ENCODE results near the gene ZNF470. TPM values are rescaled to one million over a fixed set of nuclear protein-coding genes. Genes with fewer than 3 reads are reported as not detected.

The ZNF470 gene
- total and polyA plus RNA-seq, 2 of the 13 experiments (the other 11 are each of a cell fraction or from before 2014, with no cell fraction given): not detected

DNA sequence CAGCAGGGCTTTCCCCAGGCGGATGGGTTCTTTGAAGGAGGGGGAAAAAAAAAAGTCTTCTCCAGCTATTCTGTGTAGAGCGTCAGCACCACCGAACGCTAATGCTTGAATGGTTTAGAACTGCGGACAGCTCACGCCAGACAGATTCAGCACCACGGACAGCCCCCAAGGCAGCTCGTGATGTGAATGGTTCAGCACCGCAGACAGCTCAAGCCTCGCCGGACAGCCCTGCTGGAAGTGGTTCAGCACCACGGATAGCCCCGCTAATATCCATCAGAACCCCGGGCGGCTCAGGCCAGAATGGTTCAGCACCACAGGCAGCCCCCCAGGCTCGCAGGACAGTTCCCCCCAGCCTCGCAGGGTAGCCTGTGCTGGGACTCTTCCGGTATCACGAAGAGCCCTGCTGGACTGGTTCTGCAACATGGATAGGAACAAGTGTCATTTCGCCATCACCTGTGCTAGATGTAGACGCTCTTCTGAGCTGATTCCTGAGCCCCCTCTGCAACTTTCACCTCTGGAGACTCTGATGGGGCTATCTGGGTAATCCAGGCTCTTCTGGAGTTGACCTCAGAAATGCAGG lies 70.8 kb downstream of the ZNF470 start (continued):
- TF ChIP-seq GMEB1 (CRISPR knock-in tag; IDR thresholded peaks at IDR 0.05; ENCODE audit: borderline replicate concordance): peak; percentile 55; the same call in 1 of the 2 replicates
- TF ChIP-seq ZNF432 (CRISPR knock-in tag; IDR thresholded peaks at IDR 0.05; ENCODE audit: borderline replicate concordance): peak; percentile 97; the same call in 1 of the 2 replicates
- peak; percentile 99; the same call in 1 of the 2 replicates for TF ChIP-seq ZNF674 (CRISPR knock-in tag; IDR thresholded peaks at IDR 0.05; ENCODE audit: low read depth)
- peak; percentile 92; the same call in 1 of the 2 replicates for TF ChIP-seq REXO4 (CRISPR knock-in tag; IDR thresholded peaks at IDR 0.05; ENCODE audit: borderline replicate concordance)
- peak; percentile 98; the same call in 1 of the 2 replicates for TF ChIP-seq RARG (CRISPR knock-in tag; IDR thresholded peaks at IDR 0.05; ENCODE audit: low read depth)
- peak; percentile 100 for TF ChIP-seq AHR (CRISPR knock-in tag; IDR thresholded peaks at IDR 0.05)
- TF ChIP-seq, protein P1, sequence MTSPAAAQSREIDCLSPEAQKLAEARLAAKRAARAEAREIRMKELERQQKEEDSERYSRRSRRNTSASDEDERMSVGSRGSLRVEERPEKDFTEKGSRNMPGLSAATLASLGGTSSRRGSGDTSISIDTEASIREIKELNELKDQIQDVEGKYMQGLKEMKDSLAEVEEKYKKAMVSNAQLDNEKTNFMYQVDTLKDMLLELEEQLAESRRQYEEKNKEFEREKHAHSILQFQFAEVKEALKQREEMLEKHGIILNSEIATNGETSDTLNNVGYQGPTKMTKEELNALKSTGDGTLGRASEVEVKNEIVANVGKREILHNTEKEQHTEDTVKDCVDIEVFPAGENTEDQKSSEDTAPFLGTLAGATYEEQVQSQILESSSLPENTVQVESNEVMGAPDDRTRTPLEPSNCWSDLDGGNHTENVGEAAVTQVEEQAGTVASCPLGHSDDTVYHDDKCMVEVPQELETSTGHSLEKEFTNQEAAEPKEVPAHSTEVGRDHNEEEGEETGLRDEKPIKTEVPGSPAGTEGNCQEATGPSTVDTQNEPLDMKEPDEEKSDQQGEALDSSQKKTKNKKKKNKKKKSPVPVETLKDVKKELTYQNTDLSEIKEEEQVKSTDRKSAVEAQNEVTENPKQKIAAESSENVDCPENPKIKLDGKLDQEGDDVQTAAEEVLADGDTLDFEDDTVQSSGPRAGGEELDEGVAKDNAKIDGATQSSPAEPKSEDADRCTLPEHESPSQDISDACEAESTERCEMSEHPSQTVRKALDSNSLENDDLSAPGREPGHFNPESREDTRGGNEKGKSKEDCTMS (CRISPR knock-in tag; conservative IDR thresholded peaks at IDR 0.05): peak; percentile 98
- TF ChIP-seq, protein P2, sequence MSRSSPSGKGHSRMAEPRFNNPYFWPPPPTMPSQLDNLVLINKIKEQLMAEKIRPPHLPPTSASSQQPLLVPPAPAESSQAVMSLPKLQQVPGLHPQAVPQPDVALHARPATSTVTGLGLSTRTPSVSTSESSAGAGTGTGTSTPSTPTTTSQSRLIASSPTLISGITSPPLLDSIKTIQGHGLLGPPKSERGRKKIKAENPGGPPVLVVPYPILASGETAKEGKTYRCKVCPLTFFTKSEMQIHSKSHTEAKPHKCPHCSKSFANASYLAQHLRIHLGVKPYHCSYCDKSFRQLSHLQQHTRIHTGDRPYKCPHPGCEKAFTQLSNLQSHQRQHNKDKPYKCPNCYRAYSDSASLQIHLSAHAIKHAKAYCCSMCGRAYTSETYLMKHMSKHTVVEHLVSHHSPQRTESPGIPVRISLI (CRISPR knock-in tag; IDR thresholded peaks at IDR 0.05; ENCODE audit: borderline replicate concordance): peak; percentile 71; the same call in 1 of the 2 replicates
- TF ChIP-seq ZNF800 (CRISPR knock-in tag; IDR thresholded peaks at IDR 0.05): peak; percentile 99
- peak; percentile 96 for TF ChIP-seq ZNF326 (CRISPR knock-in tag; IDR thresholded peaks at IDR 0.05; ENCODE audit: borderline replicate concordance)
- TF ChIP-seq SYNCRIP (IDR thresholded peaks at IDR 0.05; ENCODE audit: insufficient read depth, low read depth, low read length): no peak
- TF ChIP-seq ZNF253 (CRISPR knock-in tag; IDR thresholded peaks at IDR 0.05; ENCODE audit: borderline replicate concordance): peak; percentile 98
- peak; percentile 99 for TF ChIP-seq CSRNP1 (CRISPR knock-in tag; IDR thresholded peaks at IDR 0.05)
- TF ChIP-seq ZNF441 (CRISPR knock-in tag; IDR thresholded peaks at IDR 0.05; ENCODE audit: borderline replicate concordance): peak; percentile 99
- TF ChIP-seq, protein P3, sequence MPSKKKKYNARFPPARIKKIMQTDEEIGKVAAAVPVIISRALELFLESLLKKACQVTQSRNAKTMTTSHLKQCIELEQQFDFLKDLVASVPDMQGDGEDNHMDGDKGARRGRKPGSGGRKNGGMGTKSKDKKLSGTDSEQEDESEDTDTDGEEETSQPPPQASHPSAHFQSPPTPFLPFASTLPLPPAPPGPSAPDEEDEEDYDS (CRISPR knock-in tag; IDR thresholded peaks at IDR 0.05): peak; percentile 88
- peak; percentile 99 for TF ChIP-seq ZNF616 (CRISPR knock-in tag; IDR thresholded peaks at IDR 0.05; ENCODE audit: low read depth)
- TF ChIP-seq BRF2 (CRISPR knock-in tag; IDR thresholded peaks at IDR 0.05): peak; percentile 89
